PFSK-1 (cell line): ENCODE measurements around the gene WNT3.

Experiments used
- FOXP2 ChIP-seq: optimal IDR thresholded peaks from 2 replicates; pipeline ENCODE3; 2011; ENCODE audit warnings: borderline replicate concordance, control low read depth, inconsistent platforms; ENCODE audit not compliant: insufficient read depth; ENCODE audit errors: extremely low read length, extremely low read depth
- POLR2AphosphoS5 ChIP-seq: IDR thresholded peaks from 2 replicates; pipeline ENCODE4 v1.6.1; 2012; ENCODE audit warnings: low read depth, mild to moderate bottlenecking, control low read depth, low read length, moderate library complexity
- REST ChIP-seq, 2 experiments: IDR thresholded peaks; 2 replicates each; pipeline versions ENCODE4 v1.6.1 to v1.8.0; 2011 to 2012; ENCODE audit warnings: low read depth in 2 of 2, low read length in 2 of 2, control low read depth in 1 of 2, inconsistent platforms in 1 of 2, mild to moderate bottlenecking in 1 of 2, moderate library complexity in 1 of 2; ENCODE audit not compliant: insufficient read depth in 1 of 2
- SIN3A ChIP-seq: IDR thresholded peaks from 2 replicates; pipeline ENCODE4 v1.6.1; 2012; ENCODE audit warnings: mild to moderate bottlenecking, low read length, moderate library complexity, borderline replicate concordance; ENCODE audit not compliant: insufficient read depth
- TAF1 ChIP-seq: IDR thresholded peaks from 2 replicates; pipeline ENCODE4 v1.6.1; 2012; ENCODE audit warnings: low read length, control low read depth, borderline replicate concordance; ENCODE audit not compliant: insufficient read depth

WNT3 gene

GRCh38 chr17:46817901-46818209 is 637 bp downstream of the WNT3 start:
- no peak for TF ChIP-seq FOXP2
- no peak for TF ChIP-seq REST (IDR thresholded peaks at IDR 0.05; ENCODE audit: insufficient read depth in 1 of 2, low read depth in 2 of 2, low read length in 2 of 2)
- TF ChIP-seq TAF1 = no peak
- TF ChIP-seq POLR2AphosphoS5 = no peak
- TF ChIP-seq SIN3A = no peak

GRCh38 chr17:46817151-46817900 is 1.2 kb downstream of the WNT3 start:
- TF ChIP-seq REST (IDR thresholded peaks at IDR 0.05; ENCODE audit: insufficient read depth in 1 of 2, low read depth in 2 of 2, low read length in 2 of 2) (no peak), SIN3A (no peak), FOXP2 (no peak), TAF1 (no peak), POLR2AphosphoS5 (no peak)

GRCh38 chr17:46815474-46816353 is 2.8 kb downstream of the WNT3 start:
- TF ChIP-seq SIN3A (no peak), REST (IDR thresholded peaks at IDR 0.05; ENCODE audit: insufficient read depth in 1 of 2, low read depth in 2 of 2, low read length in 2 of 2) (no peak), TAF1 (no peak)

GRCh38 chr17:46814446-46814845 is 4.0 kb downstream of the WNT3 start:
- TF ChIP-seq SIN3A (no peak), REST (IDR thresholded peaks at IDR 0.05; ENCODE audit: insufficient read depth in 1 of 2, low read depth in 2 of 2, low read length in 2 of 2) (no peak), POLR2AphosphoS5 (no peak), TAF1 (no peak), FOXP2 (no peak)
